BLaER1 (cell line): ENCODE data around the gene MRFAP1L1.

Source experiments
- H3K27ac ChIP-seq: shearing (Covaris generic); formaldehyde crosslinking; 2 replicates; pipeline ENCODE4 v1.8.1; 2022
- H3K27me3 ChIP-seq: shearing (Covaris generic); formaldehyde crosslinking; 2 replicates; pipeline ENCODE4 v1.8.1; 2022
- H3K36me3 ChIP-seq: shearing (Covaris generic); formaldehyde crosslinking; 2 replicates; pipeline ENCODE4 v1.8.1; 2022
- H3K4me1 ChIP-seq: shearing (Covaris generic); formaldehyde crosslinking; 2 replicates; pipeline ENCODE4 v1.8.1; 2022
- H3K4me2 ChIP-seq: shearing (Covaris generic); formaldehyde crosslinking; 2 replicates; pipeline ENCODE4 v1.8.1; 2022
- H3K4me3 ChIP-seq: shearing (Covaris generic); formaldehyde crosslinking; 2 replicates; pipeline ENCODE4 v1.8.1; 2022
- H3K9ac ChIP-seq: shearing (Covaris generic); formaldehyde crosslinking; 2 replicates; pipeline ENCODE4 v1.8.1; 2022
- H3K9me3 ChIP-seq: shearing (Covaris generic); formaldehyde crosslinking; 2 replicates; pipeline ENCODE4 v1.8.1; 2022
- H4K20me1 ChIP-seq: shearing (Covaris generic); formaldehyde crosslinking; 2 replicates; pipeline ENCODE4 v1.8.1; 2022
- Cebpa-rat ChIP-seq: shearing (Covaris generic); IDR thresholded peaks from 2 replicates; pipeline ENCODE4 v1.8.1; 2022

Gene MRFAP1L1

GRCh38 chr4:6701371-6701770 is 8.3 kb downstream of the MRFAP1L1 start:
- no peak overlapping the region for H3K9ac ChIP-seq
- no peaks in the 10 kb centered on the region for H3K27me3 ChIP-seq
- peaks cover 12% of the 10 kb centered on the region for H3K9me3 ChIP-seq
- no peak for TF ChIP-seq Cebpa-rat
- no peak overlapping the region for H3K4me3 ChIP-seq
- H3K27ac ChIP-seq = no peak overlapping the region
- H3K36me3 ChIP-seq = peaks cover 69% of the 10 kb centered on the region
- peaks cover 32% of the 10 kb centered on the region for H4K20me1 ChIP-seq
- no peak overlapping the region for H3K4me2 ChIP-seq
- H3K4me1 ChIP-seq = peaks cover 42% of the 10 kb centered on the region

DNA sequence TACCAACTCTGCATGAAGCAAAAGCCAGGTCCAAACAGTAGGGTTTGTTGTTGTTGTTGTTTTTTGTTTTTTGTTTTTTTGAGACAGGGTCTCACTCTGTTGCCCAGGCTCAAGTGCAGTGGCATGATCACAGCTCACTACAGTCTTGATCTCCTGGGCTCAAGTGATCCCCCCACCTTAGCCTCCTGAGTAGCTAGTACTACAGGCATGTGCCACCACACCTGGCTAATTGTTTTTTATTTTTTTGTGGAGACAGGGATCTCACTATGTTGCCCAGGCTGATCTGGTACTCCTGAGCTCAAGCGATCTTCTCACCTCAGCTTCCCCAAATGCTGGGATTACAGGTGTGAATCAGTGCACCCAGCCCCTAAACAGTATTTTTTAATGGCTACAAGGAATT is 9.8 kb downstream of the MRFAP1L1 start:
- H3K4me1 ChIP-seq = peaks cover 45% of the 10 kb centered on the region
- peaks cover 17% of the 10 kb centered on the region; the same call in 1 of the 2 replicates for H4K20me1 ChIP-seq
- H3K4me3 ChIP-seq = no peak overlapping the region
- H3K27ac ChIP-seq = no peak overlapping the region
- peaks cover 56% of the 10 kb centered on the region for H3K36me3 ChIP-seq
- no peak overlapping the region for H3K9ac ChIP-seq
- no peaks in the 10 kb centered on the region for H3K27me3 ChIP-seq
- H3K4me2 ChIP-seq = no peak overlapping the region; the same call in 1 of the 2 replicates
- peaks cover 12% of the 10 kb centered on the region for H3K9me3 ChIP-seq
- no peak for TF ChIP-seq Cebpa-rat

GRCh38 chr4:6699388-6699787 is 10.3 kb downstream of the MRFAP1L1 start:
- Histone ChIP-seq H3K27me3 (no peaks in the 10 kb centered on the region), H3K4me2 (no peak overlapping the region; the same call in 1 of the 2 replicates), H3K9me3 (peaks cover 12% of the 10 kb centered on the region), H3K36me3 (peaks cover 51% of the 10 kb centered on the region), H3K4me1 (peaks cover 50% of the 10 kb centered on the region), H3K4me3 (no peak overlapping the region), H3K9ac (no peak overlapping the region), H3K27ac (no peak overlapping the region), H4K20me1 (peaks cover 15% of the 10 kb centered on the region; the same call in 1 of the 2 replicates)
- no peak for TF ChIP-seq Cebpa-rat

GRCh38 chr4:6697131-6697530 is 12.5 kb downstream of the MRFAP1L1 start:
- Histone ChIP-seq H3K27ac (peak overlapping the region; percentile 60), H3K4me2 (peak overlapping the region; percentile 77), H3K36me3 (peaks cover 29% of the 10 kb centered on the region), H3K4me1 (peaks cover 73% of the 10 kb centered on the region), H4K20me1 (no peaks in the 10 kb centered on the region), H3K9ac (peak overlapping the region; percentile 25; the same call in 1 of the 2 replicates), H3K27me3 (no peaks in the 10 kb centered on the region), H3K4me3 (no peak overlapping the region), H3K9me3 (no peaks in the 10 kb centered on the region)
- TF ChIP-seq Cebpa-rat = no peak

DNA sequence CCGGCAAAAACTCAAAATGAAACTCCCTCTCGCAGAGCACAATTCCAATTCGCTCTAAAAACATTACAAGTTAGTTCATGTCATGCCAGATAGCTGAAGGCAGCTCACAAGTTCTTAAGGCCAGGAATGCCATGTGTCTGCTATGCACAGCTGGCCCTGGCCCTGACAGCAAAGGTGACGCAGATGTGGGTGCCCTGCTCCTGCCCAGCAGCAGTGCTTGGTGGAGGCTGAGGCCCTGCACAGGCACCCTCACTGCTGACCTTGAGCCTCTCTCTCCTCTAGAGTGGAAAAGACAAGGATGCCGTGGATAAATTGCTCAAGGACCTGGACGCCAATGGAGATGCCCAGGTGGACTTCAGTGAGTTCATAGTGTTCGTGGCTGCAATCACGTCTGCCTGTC is 13.1 kb downstream of the MRFAP1L1 start:
- H3K9ac ChIP-seq = peak overlapping the region; percentile 25; the same call in 1 of the 2 replicates

DNA sequence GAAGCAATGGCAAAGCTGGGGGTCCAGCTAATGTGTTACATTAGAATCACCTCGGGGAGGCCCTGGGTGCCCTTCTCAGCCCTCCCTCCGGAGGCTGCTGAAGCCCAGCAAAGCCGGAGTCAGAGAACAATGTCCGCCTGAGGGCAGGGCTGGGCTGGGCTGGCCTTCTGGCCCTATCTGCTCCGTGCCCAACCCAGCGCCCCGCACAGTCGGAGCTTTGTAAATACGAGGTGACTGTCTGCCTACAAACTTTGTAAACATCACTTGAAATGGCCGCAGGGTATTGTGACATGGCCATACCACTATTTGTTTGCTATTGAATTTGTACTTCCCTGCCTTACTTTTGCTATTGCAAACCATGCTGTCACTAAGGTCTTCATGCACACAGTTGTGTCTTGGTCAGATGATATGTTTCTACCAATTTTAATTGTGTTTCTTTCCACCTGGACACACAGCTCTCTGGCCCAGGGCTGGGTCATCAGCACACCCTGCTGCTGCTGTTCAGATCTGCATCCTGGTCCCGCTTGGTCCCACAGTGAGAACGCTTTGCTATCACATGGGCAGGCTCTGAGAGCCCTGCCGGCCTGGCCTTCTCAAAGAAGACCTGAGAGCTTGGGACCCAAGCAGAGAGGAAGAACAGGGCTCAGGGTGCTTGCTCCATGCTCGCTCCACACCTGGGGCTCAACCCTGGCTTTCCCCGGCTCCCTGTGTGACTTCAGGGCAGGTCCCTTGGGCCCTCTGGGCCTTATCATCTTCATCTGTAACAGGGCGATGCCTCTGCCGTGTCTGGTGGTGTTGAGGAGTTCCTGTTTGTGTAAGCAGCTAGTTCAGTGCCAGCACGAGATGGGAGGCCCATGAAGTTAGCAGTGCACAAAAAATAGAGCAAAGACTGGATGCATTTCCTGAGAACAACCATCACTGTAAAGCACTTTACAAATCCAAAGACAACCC is 13.7 kb downstream of the MRFAP1L1 start:
- H3K9ac ChIP-seq = peak overlapping the region; percentile 25; the same call in 1 of the 2 replicates
- TF ChIP-seq Cebpa-rat = peak; percentile 28; the same call in 1 of the 2 replicates

More for the DNA sequence above, 13.1 kb downstream of the MRFAP1L1 start:
- H3K27me3 ChIP-seq = no peaks in the 10 kb centered on the region
- H3K4me3 ChIP-seq = no peak overlapping the region
- H3K4me1 ChIP-seq = peaks cover 74% of the 10 kb centered on the region
- TF ChIP-seq Cebpa-rat = no peak
- peaks cover 24% of the 10 kb centered on the region for H3K36me3 ChIP-seq
- H3K27ac ChIP-seq = peak overlapping the region; percentile 60
- H3K9me3 ChIP-seq = no peaks in the 10 kb centered on the region
- H4K20me1 ChIP-seq = no peaks in the 10 kb centered on the region
- H3K4me2 ChIP-seq = peak overlapping the region; percentile 77

GRCh38 chr4:6694177-6694901 is 15.3 kb downstream of the MRFAP1L1 start:
- no peaks in the 10 kb centered on the region for H4K20me1 ChIP-seq
- H3K9ac ChIP-seq = 0 out of 2 replicates have a peak overlapping the region, but pooled peaks have one; percentile 48
- peak overlapping the region; percentile 77 for H3K4me2 ChIP-seq
- peaks cover 86% of the 10 kb centered on the region for H3K4me1 ChIP-seq
- peaks cover 5% of the 10 kb centered on the region; the same call in 1 of the 2 replicates for H3K36me3 ChIP-seq
- H3K9me3 ChIP-seq = no peaks in the 10 kb centered on the region
- no peaks in the 10 kb centered on the region for H3K27me3 ChIP-seq
- peak overlapping the region; percentile 60 for H3K27ac ChIP-seq
- TF ChIP-seq Cebpa-rat = no peak
- no peak overlapping the region for H3K4me3 ChIP-seq

More for the DNA sequence above, 13.7 kb downstream of the MRFAP1L1 start:
- Histone ChIP-seq H3K9me3 (no peaks in the 10 kb centered on the region), H4K20me1 (no peaks in the 10 kb centered on the region), H3K36me3 (peaks cover 18% of the 10 kb centered on the region; the same call in 1 of the 2 replicates), H3K4me2 (peak overlapping the region; percentile 77), H3K27me3 (no peaks in the 10 kb centered on the region), H3K4me1 (peaks cover 80% of the 10 kb centered on the region), H3K27ac (peak overlapping the region; percentile 60), H3K4me3 (no peak overlapping the region)

DNA sequence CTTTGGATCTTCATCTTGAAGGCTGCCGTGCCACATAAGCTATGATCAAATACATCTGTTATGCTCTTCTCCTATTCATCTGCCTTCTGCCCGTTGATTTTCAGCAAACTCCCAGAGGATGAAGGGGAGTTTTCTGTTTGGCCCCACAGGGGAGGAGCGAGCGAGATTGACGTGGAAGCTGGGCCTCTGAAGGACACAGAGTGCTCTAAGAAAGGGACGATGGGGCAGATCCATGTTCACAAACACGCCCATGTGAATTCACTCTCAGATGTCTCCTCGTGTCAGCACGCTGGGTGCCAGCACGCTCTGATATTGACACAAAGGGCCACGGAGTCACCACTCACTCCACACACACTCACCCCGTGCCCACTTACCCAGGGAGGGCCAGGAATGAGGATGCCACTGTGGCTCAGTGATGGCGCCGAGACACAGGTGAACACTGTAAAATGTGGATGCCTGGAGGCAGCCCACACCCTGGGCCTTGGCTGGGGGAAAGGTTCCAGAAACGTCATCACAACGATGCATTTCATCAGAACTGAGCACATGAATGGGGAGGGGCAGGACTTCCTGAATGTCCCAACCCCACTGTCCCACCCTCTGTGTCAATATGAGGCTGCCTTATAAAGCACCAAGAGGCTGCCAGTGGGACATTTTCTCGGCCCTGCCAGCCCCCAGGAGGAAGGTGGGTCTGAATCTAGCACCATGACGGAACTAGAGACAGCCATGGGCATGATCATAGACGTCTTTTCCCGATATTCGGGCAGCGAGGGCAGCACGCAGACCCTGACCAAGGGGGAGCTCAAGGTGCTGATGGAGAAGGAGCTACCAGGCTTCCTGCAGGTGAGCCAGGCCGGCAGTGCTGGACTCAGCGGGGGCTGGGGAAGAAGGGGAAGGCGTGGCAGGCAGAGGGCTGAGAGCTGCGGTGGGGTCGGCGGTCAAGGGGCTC is 16.2 kb downstream of the MRFAP1L1 start, which contains the start of gene S100P:
Gene S100P (plus strand): TSS at position 648 of the 946 bp plus-strand sequence. CDS start 55 bp downstream, at position 703.
- TF ChIP-seq Cebpa-rat = no peak

More for the DNA sequence above, 16.2 kb downstream of the MRFAP1L1 start, which contains the start of gene S100P:
- Histone ChIP-seq H3K9ac (peak within 1 kb of the TSS; percentile 48; the same call in 1 of the 2 replicates), H3K4me3 (no peak within 1 kb of the TSS), H3K9me3 (no peaks in the 10 kb centered on the region), H3K27ac (peak within 1 kb of the TSS; percentile 60), H4K20me1 (no peaks in the 10 kb centered on the region), H3K36me3 (no peaks in the 10 kb centered on the region), H3K4me2 (peak within 1 kb of the TSS; percentile 77), H3K4me1 (peaks cover 93% of the 10 kb centered on the region), H3K27me3 (no peaks in the 10 kb centered on the region)
